ENCODE results near the gene TNFRSF13B. TPM values are rescaled to one million over a fixed set of nuclear protein-coding genes. Genes with fewer than 3 reads are reported as not detected.

The TNFRSF13B gene
- not detected for polyA plus RNA-seq (2013, experiment 1 of 2)
- polyA plus RNA-seq (2013, experiment 2 of 2), result not detected

DNA sequence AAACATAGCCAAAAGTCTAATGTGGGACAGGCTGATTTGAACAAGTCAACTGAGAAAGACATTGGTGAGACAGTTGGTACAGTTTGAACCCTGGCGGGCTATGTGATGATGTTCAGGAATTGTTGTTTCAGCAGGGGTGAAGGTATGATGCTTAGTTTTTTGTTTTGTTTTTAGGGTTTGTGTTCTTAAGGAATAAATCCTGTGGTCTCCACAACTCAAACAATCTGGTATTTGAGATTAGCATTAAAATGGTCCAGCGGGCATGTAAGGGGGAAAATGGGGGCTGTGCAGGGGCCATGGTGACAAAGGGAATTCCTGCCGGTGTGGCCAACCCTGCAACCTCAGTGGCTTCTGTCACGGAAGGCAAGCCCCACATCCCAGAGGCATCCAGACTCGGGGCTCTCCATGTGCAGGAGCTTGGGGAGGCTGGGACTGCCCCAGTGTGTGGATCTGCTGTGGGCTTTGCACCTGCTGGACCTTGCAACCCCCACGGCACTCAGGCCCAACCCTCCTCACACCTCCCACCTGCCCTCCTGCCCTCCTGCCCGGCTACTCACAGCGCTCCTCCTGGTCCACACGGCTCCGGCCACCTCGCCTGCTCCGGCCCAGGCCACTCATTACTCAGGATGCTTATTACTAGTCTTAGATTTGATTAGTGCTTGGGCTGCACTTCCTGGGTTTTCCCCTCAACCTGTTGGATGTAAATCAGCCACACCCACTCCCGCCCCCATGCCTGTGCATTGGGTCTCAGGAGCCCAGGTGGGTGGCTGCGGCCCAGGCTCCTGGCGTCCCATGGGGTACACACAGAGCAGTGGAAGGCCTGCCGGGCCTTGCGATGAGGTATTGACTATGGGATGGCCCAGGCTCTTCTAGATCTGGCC is at the start of gene TNFRSF13B:
Gene TNFRSF13B, minus strand, starts transcription at position 661 of the 881 bp plus-strand sequence. Its CDS starts 43 bp downstream, at position 618.
- 94% methylated on average over 16 of the region's 17 CpGs for WGBS
- Histone ChIP-seq H2BK15ac (ENCODE audit: low read depth, poor library complexity, severe bottlenecking) (no peak within 1 kb of the TSS), H3K27me3 (ENCODE audit: control insufficient read depth in 1 of 2, insufficient read depth in 1 of 2, low read length in 2 of 2) (peaks cover 16 to 38% of the 10 kb centered on the region in 2 experiments)

DNA sequence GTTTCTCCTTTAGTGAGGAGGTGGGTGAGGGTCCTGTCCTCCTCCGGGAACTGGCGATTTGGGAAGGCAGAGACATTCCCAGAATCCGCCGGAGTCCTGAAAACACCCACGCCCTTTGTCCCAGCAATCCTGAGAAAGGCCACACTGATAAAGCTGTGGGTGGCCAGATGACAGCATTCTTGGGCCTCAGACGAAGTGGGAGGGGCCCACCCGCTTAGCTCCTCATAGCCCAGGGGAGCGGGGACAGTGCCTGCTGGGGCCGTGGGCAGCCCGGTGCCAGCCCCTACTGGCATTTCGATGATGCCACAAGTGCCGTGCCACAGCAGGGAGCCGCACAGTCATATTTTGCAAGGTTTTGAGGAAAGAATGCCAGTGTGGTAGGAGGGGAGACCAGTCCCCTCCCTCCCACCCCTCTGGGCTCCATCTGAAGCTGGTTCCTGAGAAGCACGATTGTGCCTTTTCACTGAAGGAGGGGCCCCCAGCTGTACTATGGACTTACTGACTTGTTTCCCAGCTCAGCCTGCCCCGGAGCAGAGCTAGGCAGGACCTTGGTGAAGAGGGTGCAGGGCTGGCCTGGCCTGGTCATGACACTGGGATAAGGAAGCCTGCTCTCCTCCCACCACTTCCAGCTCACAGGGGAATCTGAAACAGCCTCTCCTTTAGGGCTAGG is 49.4 kb upstream of the TNFRSF13B start:
- Histone ChIP-seq H3K4ac (ENCODE audit: low read depth in 1 of 2, low read length in 2 of 2) (no peak overlapping the region), H2BK12ac (ENCODE audit: low read length in 2 of 2) (peak overlapping the region in 1 of 2 experiments; percentile 12), H3K9ac (ENCODE audit: low read length) (no peak overlapping the region), H3K9me3 (ENCODE audit: control insufficient read depth, low read length) (no peaks in the 10 kb centered on the region), H3K4me3 (ENCODE audit: insufficient read depth in 1 of 2, low read depth in 1 of 2, low read length in 2 of 2) (no peak overlapping the region), H4K8ac (ENCODE audit: low read length) (no peak overlapping the region), H2AFZ (ENCODE audit: low read depth, low read length) (no peak overlapping the region), H3K36me3 (ENCODE audit: control insufficient read depth in 1 of 2, insufficient read depth in 2 of 2, low read depth in 1 of 2, low read length in 2 of 2) (no peaks in the 10 kb centered on the region), H3K14ac (ENCODE audit: low read length in 2 of 2) (no peak overlapping the region), H2BK120ac (ENCODE audit: low read depth, low read length) (no peak overlapping the region), H3K4me2 (ENCODE audit: low read length, poor library complexity, severe bottlenecking) (no peak overlapping the region), H2BK5ac (ENCODE audit: low read depth, low read length, poor library complexity, severe bottlenecking) (no peak overlapping the region), H2AK5ac (ENCODE audit: low read length, severe bottlenecking) (no peak overlapping the region), H3K79me1 (replicated peaks; ENCODE audit: low read length, poor library complexity, severe bottlenecking) (no peaks in the 10 kb centered on the region), H2BK15ac (ENCODE audit: low read depth, poor library complexity, severe bottlenecking) (peak overlapping the region; percentile 13), H3K27ac (ENCODE audit: low read length, poor library complexity, severe bottlenecking) (no peak overlapping the region), H4K91ac (ENCODE audit: low read length) (peak overlapping the region; percentile 20), H3K23ac (ENCODE audit: low read length in 2 of 2) (no peak overlapping the region), H3K18ac (ENCODE audit: low read depth in 1 of 2, low read length in 2 of 2) (no peak overlapping the region), H3K4me1 (ENCODE audit: control insufficient read depth, insufficient read depth, low read depth, low read length) (peaks cover 13% of the 10 kb centered on the region), H3K27me3 (ENCODE audit: control insufficient read depth in 1 of 2, insufficient read depth in 1 of 2, low read length in 2 of 2) (peaks cover 0 to 5% of the 10 kb centered on the region in 2 experiments)
- 70% methylated on average over 12 of the region's 15 CpGs for WGBS
- no peak for DNase-seq

More for the DNA sequence above, at the start of gene TNFRSF13B:
- no peak within 1 kb of the TSS for H2AK5ac ChIP-seq (ENCODE audit: low read length, severe bottlenecking)
- H2BK12ac ChIP-seq (ENCODE audit: low read length in 2 of 2), result no peak within 1 kb of the TSS
- no peak within 1 kb of the TSS for H3K4me3 ChIP-seq (ENCODE audit: insufficient read depth in 1 of 2, low read depth in 1 of 2, low read length in 2 of 2)
- no peak within 1 kb of the TSS for H3K4me2 ChIP-seq (ENCODE audit: low read length, poor library complexity, severe bottlenecking)
- DNase-seq, result no peak
- H3K23ac ChIP-seq (ENCODE audit: low read length in 2 of 2), result no peak within 1 kb of the TSS
- H2AFZ ChIP-seq (ENCODE audit: low read depth, low read length), result no peak within 1 kb of the TSS
- H4K91ac ChIP-seq (ENCODE audit: low read length), result no peak within 1 kb of the TSS
- no peaks in the 10 kb centered on the region for H3K9me3 ChIP-seq (ENCODE audit: control insufficient read depth, low read length)
- no peaks in the 10 kb centered on the region for H3K79me1 ChIP-seq (replicated peaks; ENCODE audit: low read length, poor library complexity, severe bottlenecking)
- H3K9ac ChIP-seq (ENCODE audit: low read length), result no peak within 1 kb of the TSS
- no peak within 1 kb of the TSS for H3K14ac ChIP-seq (ENCODE audit: low read length in 2 of 2)
- no peak within 1 kb of the TSS for H2BK120ac ChIP-seq (ENCODE audit: low read depth, low read length)
- no peaks in the 10 kb centered on the region for H3K4me1 ChIP-seq (ENCODE audit: control insufficient read depth, insufficient read depth, low read depth, low read length)
- H2BK5ac ChIP-seq (ENCODE audit: low read depth, low read length, poor library complexity, severe bottlenecking), result no peak within 1 kb of the TSS
- H3K4ac ChIP-seq (ENCODE audit: low read depth in 1 of 2, low read length in 2 of 2), result no peak within 1 kb of the TSS
- H3K27ac ChIP-seq (ENCODE audit: low read length, poor library complexity, severe bottlenecking), result no peak within 1 kb of the TSS
- H3K18ac ChIP-seq (ENCODE audit: low read depth in 1 of 2, low read length in 2 of 2), result no peak within 1 kb of the TSS
- H3K36me3 ChIP-seq (ENCODE audit: control insufficient read depth in 1 of 2, insufficient read depth in 2 of 2, low read depth in 1 of 2, low read length in 2 of 2), result no peaks in the 10 kb centered on the region
- H4K8ac ChIP-seq (ENCODE audit: low read length), result no peak within 1 kb of the TSS

DNA sequence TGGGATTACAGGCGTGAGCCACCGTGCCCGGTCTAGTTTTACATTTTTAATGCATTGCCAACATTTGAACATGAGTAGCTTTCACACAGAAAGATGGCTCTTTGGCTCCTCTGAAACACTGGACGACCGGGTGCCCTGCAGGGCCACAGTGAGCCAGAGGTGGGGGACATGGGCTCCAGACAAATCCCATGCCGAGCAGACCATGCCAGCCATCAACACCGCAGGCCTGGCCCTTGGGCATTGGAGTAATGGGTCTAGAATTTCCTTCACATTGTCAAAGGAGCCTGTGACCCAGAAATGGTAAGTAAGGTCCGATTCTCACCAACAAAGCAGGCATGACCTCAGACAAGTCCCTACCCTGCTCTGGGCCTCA is 48.9 kb upstream of the TNFRSF13B start:
- Histone ChIP-seq H3K27me3 (ENCODE audit: control insufficient read depth in 1 of 2, insufficient read depth in 1 of 2, low read length in 2 of 2) (peaks cover 0 to 5% of the 10 kb centered on the region in 2 experiments), H2BK12ac (ENCODE audit: low read length in 2 of 2) (no peak overlapping the region), H3K18ac (ENCODE audit: low read depth in 1 of 2, low read length in 2 of 2) (peak overlapping the region in 1 of 2 experiments; percentile 22), H3K14ac (ENCODE audit: low read length in 2 of 2) (no peak overlapping the region), H3K79me1 (replicated peaks; ENCODE audit: low read length, poor library complexity, severe bottlenecking) (no peaks in the 10 kb centered on the region), H3K36me3 (ENCODE audit: control insufficient read depth in 1 of 2, insufficient read depth in 2 of 2, low read depth in 1 of 2, low read length in 2 of 2) (no peaks in the 10 kb centered on the region), H3K9me3 (ENCODE audit: control insufficient read depth, low read length) (no peaks in the 10 kb centered on the region), H2BK15ac (ENCODE audit: low read depth, poor library complexity, severe bottlenecking) (no peak overlapping the region), H2BK120ac (ENCODE audit: low read depth, low read length) (no peak overlapping the region), H3K4me2 (ENCODE audit: low read length, poor library complexity, severe bottlenecking) (no peak overlapping the region), H3K4me1 (ENCODE audit: control insufficient read depth, insufficient read depth, low read depth, low read length) (peaks cover 13% of the 10 kb centered on the region), H3K4me3 (ENCODE audit: insufficient read depth in 1 of 2, low read depth in 1 of 2, low read length in 2 of 2) (no peak overlapping the region), H3K27ac (ENCODE audit: low read length, poor library complexity, severe bottlenecking) (no peak overlapping the region), H3K9ac (ENCODE audit: low read length) (no peak overlapping the region), H4K8ac (ENCODE audit: low read length) (no peak overlapping the region), H2AFZ (ENCODE audit: low read depth, low read length) (no peak overlapping the region), H2AK5ac (ENCODE audit: low read length, severe bottlenecking) (no peak overlapping the region), H2BK5ac (ENCODE audit: low read depth, low read length, poor library complexity, severe bottlenecking) (no peak overlapping the region), H4K91ac (ENCODE audit: low read length) (no peak overlapping the region), H3K4ac (ENCODE audit: low read depth in 1 of 2, low read length in 2 of 2) (no peak overlapping the region), H3K23ac (ENCODE audit: low read length in 2 of 2) (no peak overlapping the region)
- WGBS, result 97% methylated on average over 8 of the region's 8 CpGs
- DNase-seq, result no peak

DNA sequence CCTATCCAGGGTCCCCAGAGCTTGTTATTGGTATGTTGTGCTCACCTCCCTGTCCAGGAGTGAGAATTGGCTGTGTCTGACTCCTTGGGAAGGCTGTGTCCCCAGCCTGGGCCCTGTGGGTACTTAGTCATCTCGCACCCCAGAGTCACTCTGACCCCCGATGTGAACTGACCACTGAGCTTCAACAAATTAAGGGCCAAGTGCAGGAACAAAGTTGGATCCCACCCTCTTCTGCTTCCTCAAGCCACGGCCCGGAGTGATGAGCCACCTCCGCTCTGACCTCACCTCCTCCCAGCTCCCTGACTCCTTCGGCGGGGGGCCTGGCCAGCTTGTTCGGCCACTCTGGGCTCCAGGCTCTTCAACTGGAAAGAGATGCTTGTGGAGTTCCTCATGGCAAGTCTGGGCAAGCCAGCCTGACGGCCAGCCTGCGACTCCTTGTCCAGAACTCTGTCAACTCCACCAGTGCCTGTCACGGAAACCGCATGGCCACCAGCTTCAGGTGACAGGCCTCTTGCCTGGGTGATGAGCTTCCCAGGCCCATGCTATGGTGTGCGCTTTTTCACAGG is 48.1 kb upstream of the TNFRSF13B start:
- H3K27ac ChIP-seq (ENCODE audit: low read length, poor library complexity, severe bottlenecking), result no peak overlapping the region
- H3K4me1 ChIP-seq (ENCODE audit: control insufficient read depth, insufficient read depth, low read depth, low read length), result peaks cover 13% of the 10 kb centered on the region
- peaks cover 0 to 5% of the 10 kb centered on the region in 2 experiments for H3K27me3 ChIP-seq (ENCODE audit: control insufficient read depth in 1 of 2, insufficient read depth in 1 of 2, low read length in 2 of 2)
- no peak overlapping the region for H3K23ac ChIP-seq (ENCODE audit: low read length in 2 of 2)
- no peak overlapping the region for H3K4me3 ChIP-seq (ENCODE audit: insufficient read depth in 1 of 2, low read depth in 1 of 2, low read length in 2 of 2)
- H3K79me1 ChIP-seq (replicated peaks; ENCODE audit: low read length, poor library complexity, severe bottlenecking), result no peaks in the 10 kb centered on the region
- H3K9ac ChIP-seq (ENCODE audit: low read length), result no peak overlapping the region
- WGBS, result 95% methylated on average over 13 of the region's 13 CpGs
- peak overlapping the region in 1 of 2 experiments; percentile 45 for H2BK12ac ChIP-seq (ENCODE audit: low read length in 2 of 2)
- H3K4ac ChIP-seq (ENCODE audit: low read depth in 1 of 2, low read length in 2 of 2), result no peak overlapping the region
- no peak overlapping the region for H2AFZ ChIP-seq (ENCODE audit: low read depth, low read length)
- no peak overlapping the region for H4K8ac ChIP-seq (ENCODE audit: low read length)
- H2AK5ac ChIP-seq (ENCODE audit: low read length, severe bottlenecking), result no peak overlapping the region
- no peak for DNase-seq
- H3K9me3 ChIP-seq (ENCODE audit: control insufficient read depth, low read length), result no peaks in the 10 kb centered on the region
- H3K14ac ChIP-seq (ENCODE audit: low read length in 2 of 2), result no peak overlapping the region
- no peak overlapping the region for H2BK5ac ChIP-seq (ENCODE audit: low read depth, low read length, poor library complexity, severe bottlenecking)
- no peak overlapping the region for H3K18ac ChIP-seq (ENCODE audit: low read depth in 1 of 2, low read length in 2 of 2)
- H4K91ac ChIP-seq (ENCODE audit: low read length), result no peak overlapping the region
- H3K4me2 ChIP-seq (ENCODE audit: low read length, poor library complexity, severe bottlenecking), result no peak overlapping the region
- H2BK15ac ChIP-seq (ENCODE audit: low read depth, poor library complexity, severe bottlenecking), result no peak overlapping the region
- H2BK120ac ChIP-seq (ENCODE audit: low read depth, low read length), result no peak overlapping the region
- no peaks in the 10 kb centered on the region for H3K36me3 ChIP-seq (ENCODE audit: control insufficient read depth in 1 of 2, insufficient read depth in 2 of 2, low read depth in 1 of 2, low read length in 2 of 2)

Data from mesenchymal stem cell (in vitro differentiated cells and primary cell).